GM12878 (cell line): ENCODE measurements around the gene MXRA7. TPM values are rescaled to one million over a fixed set of nuclear protein-coding genes. Genes with fewer than 3 reads are reported as not detected.

Experiments used
- BMI1 ChIP-seq: fragments of 450-650 bp; IDR thresholded peaks from 2 replicates; pipeline ENCODE4 v1.6.1; 2016; ENCODE audit warnings: mild to moderate bottlenecking, moderate library complexity, borderline replicate concordance
- CHD2 ChIP-seq: IDR thresholded peaks from 2 replicates; pipeline ENCODE4 v1.6.1; 2011; ENCODE audit warnings: low read depth, low read length, improper control_type of control experiment, borderline replicate concordance
- E2F8 ChIP-seq: fragments of 450-650 bp; IDR thresholded peaks from 2 replicates; pipeline ENCODE4 v1.6.1; 2018; ENCODE audit warnings: mild to moderate bottlenecking, low read depth, moderate library complexity; ENCODE audit not compliant: partially characterized antibody
- HCFC1 ChIP-seq: fragments of 150-350 bp; IDR thresholded peaks from 2 replicates; pipeline ENCODE4 v1.6.1; 2014; ENCODE audit warnings: low read length
- IRF4 ChIP-seq: IDR thresholded peaks from 2 replicates; pipeline ENCODE4 v1.6.1; 2011; ENCODE audit warnings: low read depth, low read length
- MAX ChIP-seq: IDR thresholded peaks from 2 replicates; pipeline ENCODE4 v1.6.1; 2012; ENCODE audit warnings: low read depth, low read length, improper control_type of control experiment
- SMAD1 ChIP-seq: fragments of 450-650 bp; IDR thresholded peaks from 2 replicates; pipeline ENCODE4 v1.6.1; 2018; ENCODE audit warnings: mild to moderate bottlenecking, low read depth; ENCODE audit not compliant: partially characterized antibody
- SMC3 ChIP-seq: IDR thresholded peaks from 2 replicates; pipeline ENCODE4 v1.6.1; 2011; ENCODE audit warnings: low read length, improper control_type of control experiment, borderline replicate concordance
- SP1 ChIP-seq: IDR thresholded peaks from one replicate; pipeline ENCODE4 v1.6.1; 2011; ENCODE audit warnings: low read depth, low read length
- TCF7 ChIP-seq: IDR thresholded peaks from 2 replicates; pipeline ENCODE4 v1.6.1; 2014; ENCODE audit warnings: antibody characterized with exemption, borderline replicate concordance
- ZNF592 ChIP-seq: fragments of 450-650 bp; IDR thresholded peaks from 2 replicates; pipeline ENCODE4 v1.6.1; 2017; ENCODE audit warnings: mild to moderate bottlenecking, moderate library complexity
- ZZZ3 ChIP-seq: IDR thresholded peaks from 2 replicates; pipeline ENCODE4 v1.6.1; 2011; ENCODE audit warnings: low read depth; ENCODE audit not compliant: control insufficient read depth, insufficient read length
- polyA plus RNA-seq, 11 experiments: library from polyadenylated mRNA; depleted of rRNA in 4 of 11; unstranded in 6 of 11; stranded (reverse) in 5 of 11; fragments of >200 nt; fragmentation: Nextera tagmentation in 4 of 11; fragmentation: Illumina TruSeq in 1 of 11; extraction: Ambion mirVana in 4 of 11; extraction: Trizol in 1 of 11; gene quantifications; 1 replicate in 1 of 11; 2 replicates in 10 of 11; pipeline versions ENCODE4 v1.2.1 to v1.2.3, GENCODE V29; 2011 to 2016; ENCODE audit warnings: inconsistent platforms in 2 of 11, missing spikeins in 2 of 11, low read depth in 1 of 11
- total RNA-seq, 4 experiments: library from RNA; depleted of rRNA in 3 of 4; stranded (reverse); fragments of >200 nt in 3 of 4; fragmentation: Illumina TruSeq in 1 of 4; extraction: Trizol in 1 of 4; gene quantifications; 2 replicates each; pipeline versions ENCODE4 v1.2.1 to v1.2.3, GENCODE V29; 2013 to 2021
- TF ChIP-seq, protein P1 (sequence below): IDR thresholded peaks from 2 replicates; pipeline ENCODE4 v1.6.1; 2012; ENCODE audit warnings: mild to moderate bottlenecking, low read depth, low read length
- TF ChIP-seq, protein P2 (sequence below): IDR thresholded peaks from 2 replicates; pipeline ENCODE4 v1.6.1; 2012; ENCODE audit warnings: low read depth, low read length, improper control_type of control experiment
- TF ChIP-seq, protein P3 (sequence below): fragments of 150-350 bp; IDR thresholded peaks from 2 replicates; pipeline ENCODE4 v1.6.1; 2014; ENCODE audit warnings: mild to moderate bottlenecking, low read depth, low read length

The MXRA7 gene
- total and polyA plus RNA-seq, 10 of the 15 experiments (the other 5 are each of a cell fraction or from before 2014, with no cell fraction given) = 0.03 to 2.0 (median 0.33) TPM

- TF ChIP-seq CHD2 (peak; percentile 75), SMC3 (no peak), ZZZ3 (no peak), HCFC1 (peak; percentile 91), TCF7 (no peak), BMI1 (no peak), MAX (no peak), IRF4 (no peak), E2F8 (no peak), SMAD1 (no peak), ZNF592 (no peak), SP1 (no peak)
- TF ChIP-seq, protein P1, sequence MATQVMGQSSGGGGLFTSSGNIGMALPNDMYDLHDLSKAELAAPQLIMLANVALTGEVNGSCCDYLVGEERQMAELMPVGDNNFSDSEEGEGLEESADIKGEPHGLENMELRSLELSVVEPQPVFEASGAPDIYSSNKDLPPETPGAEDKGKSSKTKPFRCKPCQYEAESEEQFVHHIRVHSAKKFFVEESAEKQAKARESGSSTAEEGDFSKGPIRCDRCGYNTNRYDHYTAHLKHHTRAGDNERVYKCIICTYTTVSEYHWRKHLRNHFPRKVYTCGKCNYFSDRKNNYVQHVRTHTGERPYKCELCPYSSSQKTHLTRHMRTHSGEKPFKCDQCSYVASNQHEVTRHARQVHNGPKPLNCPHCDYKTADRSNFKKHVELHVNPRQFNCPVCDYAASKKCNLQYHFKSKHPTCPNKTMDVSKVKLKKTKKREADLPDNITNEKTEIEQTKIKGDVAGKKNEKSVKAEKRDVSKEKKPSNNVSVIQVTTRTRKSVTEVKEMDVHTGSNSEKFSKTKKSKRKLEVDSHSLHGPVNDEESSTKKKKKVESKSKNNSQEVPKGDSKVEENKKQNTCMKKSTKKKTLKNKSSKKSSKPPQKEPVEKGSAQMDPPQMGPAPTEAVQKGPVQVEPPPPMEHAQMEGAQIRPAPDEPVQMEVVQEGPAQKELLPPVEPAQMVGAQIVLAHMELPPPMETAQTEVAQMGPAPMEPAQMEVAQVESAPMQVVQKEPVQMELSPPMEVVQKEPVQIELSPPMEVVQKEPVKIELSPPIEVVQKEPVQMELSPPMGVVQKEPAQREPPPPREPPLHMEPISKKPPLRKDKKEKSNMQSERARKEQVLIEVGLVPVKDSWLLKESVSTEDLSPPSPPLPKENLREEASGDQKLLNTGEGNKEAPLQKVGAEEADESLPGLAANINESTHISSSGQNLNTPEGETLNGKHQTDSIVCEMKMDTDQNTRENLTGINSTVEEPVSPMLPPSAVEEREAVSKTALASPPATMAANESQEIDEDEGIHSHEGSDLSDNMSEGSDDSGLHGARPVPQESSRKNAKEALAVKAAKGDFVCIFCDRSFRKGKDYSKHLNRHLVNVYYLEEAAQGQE = no peak
- TF ChIP-seq, protein P2, sequence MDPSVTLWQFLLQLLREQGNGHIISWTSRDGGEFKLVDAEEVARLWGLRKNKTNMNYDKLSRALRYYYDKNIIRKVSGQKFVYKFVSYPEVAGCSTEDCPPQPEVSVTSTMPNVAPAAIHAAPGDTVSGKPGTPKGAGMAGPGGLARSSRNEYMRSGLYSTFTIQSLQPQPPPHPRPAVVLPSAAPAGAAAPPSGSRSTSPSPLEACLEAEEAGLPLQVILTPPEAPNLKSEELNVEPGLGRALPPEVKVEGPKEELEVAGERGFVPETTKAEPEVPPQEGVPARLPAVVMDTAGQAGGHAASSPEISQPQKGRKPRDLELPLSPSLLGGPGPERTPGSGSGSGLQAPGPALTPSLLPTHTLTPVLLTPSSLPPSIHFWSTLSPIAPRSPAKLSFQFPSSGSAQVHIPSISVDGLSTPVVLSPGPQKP = no peak
- TF ChIP-seq, protein P3, sequence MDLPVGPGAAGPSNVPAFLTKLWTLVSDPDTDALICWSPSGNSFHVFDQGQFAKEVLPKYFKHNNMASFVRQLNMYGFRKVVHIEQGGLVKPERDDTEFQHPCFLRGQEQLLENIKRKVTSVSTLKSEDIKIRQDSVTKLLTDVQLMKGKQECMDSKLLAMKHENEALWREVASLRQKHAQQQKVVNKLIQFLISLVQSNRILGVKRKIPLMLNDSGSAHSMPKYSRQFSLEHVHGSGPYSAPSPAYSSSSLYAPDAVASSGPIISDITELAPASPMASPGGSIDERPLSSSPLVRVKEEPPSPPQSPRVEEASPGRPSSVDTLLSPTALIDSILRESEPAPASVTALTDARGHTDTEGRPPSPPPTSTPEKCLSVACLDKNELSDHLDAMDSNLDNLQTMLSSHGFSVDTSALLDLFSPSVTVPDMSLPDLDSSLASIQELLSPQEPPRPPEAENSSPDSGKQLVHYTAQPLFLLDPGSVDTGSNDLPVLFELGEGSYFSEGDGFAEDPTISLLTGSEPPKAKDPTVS = no peak
Measured at GRCh38 chr17:76737676-76738467, 27.1 kb upstream of the MXRA7 start, which contains the start of gene MFSD11 (continued).
